ENCODE measurements around the gene UTS2R.
"Not testable (repeated sequence)": the region's sequence is repeated elsewhere in the genome, so short reads cannot be mapped to it uniquely, and the experiment has no call there.

Gene UTS2R

DNA sequence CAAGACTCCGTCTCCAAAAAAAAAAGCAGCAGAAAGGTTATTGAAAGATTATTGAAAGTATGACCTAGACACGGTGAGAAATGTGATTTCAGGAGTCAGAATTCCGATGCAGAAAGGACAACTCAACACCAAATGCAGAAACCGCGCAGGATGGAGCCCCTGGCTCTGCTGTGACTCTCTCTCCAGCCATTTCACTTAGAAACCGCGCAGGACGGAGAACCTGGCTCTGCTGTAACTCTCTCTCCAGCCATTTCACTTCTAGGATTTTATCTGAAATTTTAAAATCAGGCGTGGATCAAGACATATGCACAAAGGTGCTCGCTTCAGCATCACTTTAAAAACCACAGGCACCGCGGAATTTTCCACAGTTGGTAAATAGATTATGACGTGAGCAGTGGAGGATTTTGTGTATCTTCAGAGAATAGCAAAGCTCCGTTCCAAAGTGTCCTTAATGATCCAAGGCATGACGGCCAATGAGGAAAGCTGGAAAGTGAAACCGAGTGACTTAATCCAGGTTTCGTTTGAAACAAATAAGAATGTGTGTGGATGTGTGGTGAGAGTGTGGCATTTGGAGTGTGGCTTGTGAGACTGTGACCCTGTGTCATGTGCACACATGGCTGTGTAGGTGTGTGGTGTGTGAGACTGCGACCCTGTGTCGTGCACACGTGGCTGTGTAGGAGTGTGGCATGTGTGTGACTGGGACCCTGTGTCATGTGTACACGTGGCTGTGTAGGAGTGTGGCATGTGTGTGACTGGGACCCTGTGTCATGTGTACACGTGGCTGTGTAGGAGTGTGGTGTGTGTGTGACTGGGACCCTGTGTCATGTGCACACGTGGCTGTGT, 9.5 kb downstream of the UTS2R start:
- no peaks in the 10 kb centered on the region for H3K36me3 Mint-ChIP-seq (ENCODE audit: insufficient read depth)
- peaks cover 23 to 77% of the 10 kb centered on the region in 2 donors for H3K27me3 Mint-ChIP-seq
- H3K4me3 Mint-ChIP-seq = no peak overlapping the region
- no peaks in the 10 kb centered on the region for H3K9me3 Mint-ChIP-seq
- DNase-seq (no peak), ATAC-seq (replicated peaks) (no peak)
- peak overlapping the region in 1 of 2 donors; percentile 52 for H3K27ac Mint-ChIP-seq
- peaks cover 4 to 10% of the 10 kb centered on the region in 2 donors for H3K4me1 Mint-ChIP-seq (ENCODE audit: low read depth in 2 of 2)

DNA sequence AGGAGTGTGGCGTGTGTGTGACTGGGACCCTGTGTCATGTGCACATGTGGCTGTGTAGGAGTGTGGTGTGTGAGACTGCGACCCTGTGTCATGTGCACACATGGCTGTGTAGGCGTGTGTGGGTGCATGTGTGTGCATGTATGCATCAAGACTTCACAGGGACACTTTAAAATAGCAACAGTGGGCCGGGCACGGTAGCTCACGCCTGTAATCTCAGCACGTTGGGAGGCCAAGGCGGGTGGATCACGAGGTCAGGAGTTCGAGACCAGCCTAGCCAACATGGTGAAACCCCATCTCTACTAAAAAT, 10.1 kb downstream of the UTS2R start:
- not testable (repeated sequence) for H3K27ac Mint-ChIP-seq; H3K36me3 Mint-ChIP-seq (ENCODE audit: insufficient read depth); ATAC-seq (replicated peaks); H3K4me1 Mint-ChIP-seq (ENCODE audit: low read depth in 2 of 2); H3K9me3 Mint-ChIP-seq; DNase-seq; H3K4me3 Mint-ChIP-seq
- peaks cover 22 to 78% of the 10 kb centered on the region in 2 donors for H3K27me3 Mint-ChIP-seq

DNA sequence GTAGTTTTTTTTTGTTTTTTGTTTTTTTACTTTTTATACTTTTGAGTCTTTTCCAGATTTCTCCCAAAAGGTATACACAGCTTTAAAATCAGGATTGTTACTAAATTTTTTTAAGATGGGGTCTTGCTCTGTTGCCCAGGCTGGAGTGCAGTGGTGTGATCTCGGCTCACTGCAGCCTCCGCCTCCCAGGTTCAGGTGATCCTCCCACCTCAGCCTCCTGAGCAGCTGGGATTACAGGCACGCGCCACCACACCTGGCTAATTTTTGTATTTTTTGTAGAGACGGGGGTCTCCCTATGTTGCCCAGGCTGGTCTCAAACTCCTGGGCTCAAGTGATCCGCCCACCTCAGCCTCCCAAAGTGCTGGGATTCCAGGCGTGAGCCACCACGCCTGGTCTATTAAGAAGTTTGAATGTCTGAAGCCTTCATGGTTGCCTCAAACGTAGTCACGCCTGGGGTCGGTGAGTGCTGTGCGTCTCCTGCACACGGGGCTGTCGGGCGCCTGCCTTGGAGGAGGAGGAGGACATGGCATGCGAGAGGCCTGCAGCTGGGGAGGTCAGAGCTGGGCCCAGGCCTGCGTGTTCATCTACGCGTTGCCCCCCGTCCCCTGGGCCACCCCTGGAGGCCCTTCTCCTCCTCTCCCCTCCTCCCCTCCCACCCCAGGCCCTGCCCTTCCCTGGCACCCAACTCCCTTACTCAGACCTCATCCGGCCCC, 10.8 kb downstream of the UTS2R start:
- H3K4me3 Mint-ChIP-seq; DNase-seq; H3K9me3 Mint-ChIP-seq; H3K4me1 Mint-ChIP-seq (ENCODE audit: low read depth in 2 of 2); ATAC-seq (replicated peaks); H3K36me3 Mint-ChIP-seq (ENCODE audit: insufficient read depth); H3K27ac Mint-ChIP-seq: not testable (repeated sequence)
- H3K27me3 Mint-ChIP-seq = peaks cover 22 to 81% of the 10 kb centered on the region in 2 donors

DNA sequence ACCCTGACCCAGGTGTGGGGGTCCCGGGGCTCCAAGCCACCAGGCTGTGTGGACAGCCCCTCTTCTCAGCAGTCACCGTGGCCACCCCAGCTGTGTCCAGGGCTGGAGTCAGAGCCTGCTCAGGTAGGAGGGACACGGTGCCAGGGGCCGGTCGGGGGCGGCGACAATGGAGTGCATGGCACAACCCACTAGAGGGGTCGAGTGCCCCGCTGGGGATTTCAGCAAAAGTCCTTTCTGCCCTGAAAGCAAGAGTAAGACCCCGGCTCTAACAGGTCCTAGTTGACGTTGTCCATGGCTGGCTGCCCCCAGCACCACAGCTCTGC, 11.3 kb downstream of the UTS2R start:
- DNase-seq (no peak), ATAC-seq (replicated peaks) (no peak)
- H3K27ac Mint-ChIP-seq = no peak overlapping the region
- peaks cover 22 to 81% of the 10 kb centered on the region in 2 donors for H3K27me3 Mint-ChIP-seq
- H3K4me1 Mint-ChIP-seq (ENCODE audit: low read depth in 2 of 2) = peaks cover 4 to 10% of the 10 kb centered on the region in 2 donors
- no peaks in the 10 kb centered on the region for H3K9me3 Mint-ChIP-seq
- peaks cover 4% of the 10 kb centered on the region for H3K36me3 Mint-ChIP-seq (ENCODE audit: insufficient read depth)
- no peak overlapping the region for H3K4me3 Mint-ChIP-seq

DNA sequence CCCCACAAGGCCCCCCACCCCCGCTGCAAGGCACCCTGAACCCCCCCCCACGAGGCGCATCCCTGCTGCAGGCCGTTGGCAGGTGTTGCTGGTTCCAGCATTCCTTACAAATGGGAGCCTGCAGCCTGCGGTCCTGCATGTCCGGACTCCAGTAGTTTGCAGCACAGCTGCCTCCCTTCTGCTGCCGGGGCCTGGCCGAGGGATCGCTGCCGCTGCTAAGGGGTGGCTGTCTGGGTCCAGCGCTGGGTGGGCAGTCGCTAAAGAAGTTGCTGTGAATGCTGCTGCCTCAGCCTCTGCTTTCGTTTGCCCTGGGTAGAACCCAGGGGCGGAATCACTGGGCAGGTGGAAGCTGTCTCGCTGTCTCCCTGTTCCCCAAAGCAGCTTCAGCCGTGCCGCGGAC, 11.8 kb downstream of the UTS2R start:
- Mint-ChIP-seq H3K4me3 (no peak overlapping the region), H3K4me1 (ENCODE audit: low read depth in 2 of 2) (peaks cover 4 to 10% of the 10 kb centered on the region in 2 donors), H3K36me3 (ENCODE audit: insufficient read depth) (peaks cover 4% of the 10 kb centered on the region), H3K27me3 (peaks cover 21 to 80% of the 10 kb centered on the region in 2 donors), H3K9me3 (no peaks in the 10 kb centered on the region), H3K27ac (no peak overlapping the region)
- ATAC-seq (replicated peaks) = no peak
- DNase-seq = no peak

DNA sequence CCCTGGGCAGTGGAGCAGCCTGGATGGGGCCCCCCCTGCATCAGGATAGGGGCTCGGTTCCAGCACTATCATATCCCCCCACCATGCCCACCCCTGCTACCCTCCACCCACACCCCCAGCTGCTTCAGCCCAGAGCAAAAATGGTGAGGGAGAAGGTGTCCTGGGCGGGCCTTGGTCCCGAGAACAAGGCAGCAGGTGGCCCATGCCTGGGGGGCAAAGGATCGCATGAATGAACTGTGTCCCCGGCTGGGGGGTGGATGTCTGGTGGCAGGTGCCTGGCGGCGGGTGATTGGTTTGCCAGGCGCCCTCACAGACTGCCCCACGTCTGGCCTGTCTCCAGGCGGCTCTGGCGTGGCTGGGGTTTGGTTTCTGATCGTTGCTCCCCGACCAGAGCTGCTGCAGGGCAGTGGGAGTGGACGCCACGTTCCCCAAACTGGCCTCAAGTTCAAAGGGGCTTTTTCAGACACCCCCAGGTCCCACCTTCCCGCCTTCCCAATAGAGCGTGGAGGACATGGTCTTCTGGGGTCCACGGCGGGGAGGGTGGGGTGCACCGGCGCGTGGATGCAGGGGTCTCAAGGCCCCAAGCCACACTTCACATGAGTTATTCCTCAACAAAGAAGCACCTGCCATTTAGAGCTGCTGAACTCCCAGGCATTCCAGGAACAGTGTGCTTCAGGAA, 12.6 kb downstream of the UTS2R start:
- H3K9me3 Mint-ChIP-seq = no peaks in the 10 kb centered on the region
- H3K27me3 Mint-ChIP-seq = peaks cover 15 to 72% of the 10 kb centered on the region in 2 donors
- no peak overlapping the region for H3K27ac Mint-ChIP-seq
- no peak for ATAC-seq (replicated peaks)
- no peak for DNase-seq
- peaks cover 2 to 10% of the 10 kb centered on the region in 2 donors for H3K4me1 Mint-ChIP-seq (ENCODE audit: low read depth in 2 of 2)
- H3K36me3 Mint-ChIP-seq (ENCODE audit: insufficient read depth) = peaks cover 4% of the 10 kb centered on the region
- no peak overlapping the region for H3K4me3 Mint-ChIP-seq

DNA sequence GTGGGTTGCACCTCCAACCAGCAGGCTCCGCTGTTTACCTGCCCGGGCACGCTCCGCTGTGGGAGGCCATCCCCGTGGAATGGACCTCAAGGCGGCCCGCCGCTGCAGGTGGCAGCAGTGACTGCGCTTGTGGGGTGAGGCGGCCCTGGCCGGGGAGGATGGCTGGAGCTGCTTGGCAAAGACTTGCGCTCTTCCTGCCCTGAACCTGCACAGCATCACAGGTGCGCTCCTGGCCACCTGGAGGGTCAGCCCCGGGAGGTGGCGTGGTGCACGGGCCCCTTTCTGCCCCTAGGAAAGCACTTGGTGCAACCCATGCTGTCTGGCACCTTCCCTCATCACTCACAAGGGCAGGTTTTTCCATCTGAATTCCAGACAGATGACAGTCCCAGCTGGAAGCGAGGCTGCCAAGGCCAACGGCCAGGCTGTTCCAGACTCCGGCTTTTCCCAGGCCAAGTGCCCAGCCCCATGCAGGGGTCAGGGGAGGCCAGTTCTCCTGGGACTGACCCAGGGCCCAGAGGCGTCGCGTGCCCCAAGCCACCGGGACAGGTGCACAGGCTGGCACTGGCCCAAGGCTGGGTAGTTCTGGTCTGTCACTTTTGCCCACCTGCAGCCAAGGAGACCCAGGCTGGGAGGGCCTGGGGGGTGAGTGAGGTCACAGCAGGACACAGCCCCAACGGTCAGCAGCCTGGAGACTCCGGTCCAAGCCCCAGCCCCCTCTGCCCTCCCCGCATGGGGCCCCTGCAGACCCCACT, 13.3 kb downstream of the UTS2R start:
- H3K4me1 Mint-ChIP-seq (ENCODE audit: low read depth in 2 of 2) = peaks cover 2 to 8% of the 10 kb centered on the region in 2 donors
- no peak overlapping the region for H3K27ac Mint-ChIP-seq
- ATAC-seq (replicated peaks) (no peak), DNase-seq (no peak)
- H3K4me3 Mint-ChIP-seq = no peak overlapping the region
- H3K27me3 Mint-ChIP-seq = peaks cover 11 to 65% of the 10 kb centered on the region in 2 donors
- H3K9me3 Mint-ChIP-seq = no peaks in the 10 kb centered on the region
- H3K36me3 Mint-ChIP-seq (ENCODE audit: insufficient read depth) = peaks cover 4% of the 10 kb centered on the region

DNA sequence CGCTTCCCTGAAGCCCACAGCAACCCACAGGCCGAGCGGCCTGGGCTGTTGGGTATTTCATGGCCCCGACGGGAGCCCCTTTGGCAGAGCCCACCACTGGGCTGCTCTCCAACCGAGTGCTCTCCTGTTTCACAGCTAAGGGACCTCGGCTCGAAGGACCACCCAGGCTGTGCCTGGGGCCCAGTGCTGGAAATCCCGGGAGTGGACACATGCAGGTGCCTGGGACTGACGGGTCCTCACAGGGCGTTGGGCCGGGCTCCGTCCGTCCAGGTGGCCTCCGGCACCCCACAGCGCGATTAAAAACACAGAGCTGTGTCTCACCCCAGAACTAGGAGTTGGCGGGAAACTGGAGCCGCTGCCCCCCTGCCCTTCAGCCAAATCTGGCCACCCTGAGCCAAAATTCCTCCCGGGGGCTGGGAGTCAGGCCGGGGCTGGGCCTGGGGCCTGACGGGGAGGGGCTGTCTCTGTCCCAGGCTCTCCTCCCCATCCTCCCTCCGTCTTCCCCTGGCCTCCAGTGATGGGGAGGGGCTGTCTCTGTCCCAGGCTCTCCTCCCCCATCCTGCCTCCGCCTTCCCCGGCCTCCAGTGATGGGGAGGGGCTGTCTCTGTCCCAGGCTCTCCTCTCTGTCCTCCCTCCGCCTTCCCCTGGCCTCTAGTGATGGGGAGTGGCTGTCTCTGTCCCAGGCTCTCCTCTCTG, 14.1 kb downstream of the UTS2R start:
- ATAC-seq (replicated peaks) (no peak), DNase-seq (no peak)
- peaks cover 3 to 57% of the 10 kb centered on the region in 2 donors for H3K27me3 Mint-ChIP-seq
- peaks cover 4% of the 10 kb centered on the region for H3K36me3 Mint-ChIP-seq (ENCODE audit: insufficient read depth)
- H3K27ac Mint-ChIP-seq = no peak overlapping the region
- no peak overlapping the region for H3K4me3 Mint-ChIP-seq
- H3K9me3 Mint-ChIP-seq = no peaks in the 10 kb centered on the region
- H3K4me1 Mint-ChIP-seq (ENCODE audit: low read depth in 2 of 2) = peaks cover 2 to 5% of the 10 kb centered on the region in 2 donors

DNA sequence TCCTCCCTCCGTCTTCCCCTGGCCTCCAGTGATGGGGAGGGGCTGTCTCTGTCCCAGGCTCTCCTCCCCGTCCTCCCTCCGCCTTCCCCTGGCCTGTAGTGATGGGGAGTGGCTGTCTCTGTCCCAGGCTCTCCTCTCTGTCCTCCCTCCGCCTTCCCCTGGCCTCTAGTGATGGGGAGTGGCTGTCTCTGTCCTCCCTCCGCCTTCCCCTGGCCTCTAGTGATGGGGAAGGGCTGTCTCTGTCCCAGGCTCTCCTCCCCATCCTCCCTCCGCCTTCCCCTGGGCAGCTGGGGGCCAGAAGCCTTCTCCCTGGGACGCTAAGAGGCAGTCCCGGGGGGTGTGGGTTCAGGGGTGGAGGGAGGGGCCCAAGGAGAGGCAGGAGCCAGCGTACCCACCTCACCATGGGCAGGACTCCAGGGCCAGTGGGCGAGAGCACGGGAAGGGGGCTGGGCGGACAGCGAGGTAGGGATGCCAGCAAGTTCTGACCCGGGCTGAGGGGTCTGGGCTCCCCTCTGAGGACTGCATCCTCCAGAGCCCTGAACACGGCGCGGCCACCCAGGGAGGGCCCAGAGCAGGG, 14.8 kb downstream of the UTS2R start:
- Mint-ChIP-seq H3K4me3 (no peak overlapping the region), H3K36me3 (ENCODE audit: insufficient read depth) (peaks cover 4% of the 10 kb centered on the region), H3K9me3 (no peaks in the 10 kb centered on the region), H3K4me1 (ENCODE audit: low read depth in 2 of 2) (peaks cover 0 to under 1% of the 10 kb centered on the region in 2 donors), H3K27ac (no peak overlapping the region), H3K27me3 (peaks cover 0 to 51% of the 10 kb centered on the region in 2 donors)
- DNase-seq (no peak), ATAC-seq (replicated peaks) (no peak)

DNA sequence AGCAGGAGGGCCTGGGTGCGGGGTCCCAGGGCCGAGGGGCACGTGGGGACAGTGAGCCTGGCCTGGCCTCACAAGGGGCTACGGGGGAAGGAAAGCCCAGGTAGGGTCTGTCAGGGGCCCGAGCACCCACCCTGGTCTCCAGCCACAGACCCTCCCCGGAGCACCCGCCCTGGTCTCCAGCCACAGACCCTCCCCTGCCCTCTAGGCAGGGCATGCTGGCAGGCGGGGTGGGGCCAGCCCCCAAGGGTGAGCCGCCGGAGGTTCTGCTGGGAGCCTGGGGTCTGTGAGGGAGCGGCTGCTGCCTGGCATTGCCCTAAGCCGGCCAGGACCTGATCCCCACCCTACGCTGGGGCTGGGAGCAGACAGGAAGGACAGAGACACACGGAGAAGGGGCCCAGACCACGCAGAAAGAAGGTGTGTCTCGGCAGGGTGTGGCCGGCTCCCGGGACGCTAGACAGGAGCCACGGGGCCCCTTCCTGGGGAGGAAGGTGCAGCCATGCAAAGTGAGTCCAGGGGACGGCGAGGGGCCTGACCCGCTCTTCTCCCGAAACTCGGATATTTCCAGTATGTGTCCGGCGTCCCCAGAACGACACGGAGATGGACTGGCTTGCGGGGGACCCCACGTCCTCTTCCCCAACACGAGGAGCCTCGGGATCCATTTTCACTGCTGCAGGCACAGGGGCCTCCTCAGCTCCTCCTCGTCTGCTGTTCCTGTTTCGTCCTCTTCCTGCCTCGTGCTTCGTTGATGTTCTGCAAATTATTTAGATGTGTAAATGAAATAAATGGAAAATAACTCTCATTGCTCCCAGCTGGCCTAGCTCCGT, 15.5 kb downstream of the UTS2R start:
- Mint-ChIP-seq H3K4me1 (ENCODE audit: low read depth in 2 of 2) (no peaks in the 10 kb centered on the region), H3K36me3 (ENCODE audit: insufficient read depth) (peaks cover 4% of the 10 kb centered on the region), H3K27me3 (peaks cover 0 to 47% of the 10 kb centered on the region in 2 donors), H3K4me3 (no peak overlapping the region), H3K9me3 (no peaks in the 10 kb centered on the region), H3K27ac (no peak overlapping the region)
- no peak for DNase-seq
- no peak for ATAC-seq (replicated peaks)

DNA sequence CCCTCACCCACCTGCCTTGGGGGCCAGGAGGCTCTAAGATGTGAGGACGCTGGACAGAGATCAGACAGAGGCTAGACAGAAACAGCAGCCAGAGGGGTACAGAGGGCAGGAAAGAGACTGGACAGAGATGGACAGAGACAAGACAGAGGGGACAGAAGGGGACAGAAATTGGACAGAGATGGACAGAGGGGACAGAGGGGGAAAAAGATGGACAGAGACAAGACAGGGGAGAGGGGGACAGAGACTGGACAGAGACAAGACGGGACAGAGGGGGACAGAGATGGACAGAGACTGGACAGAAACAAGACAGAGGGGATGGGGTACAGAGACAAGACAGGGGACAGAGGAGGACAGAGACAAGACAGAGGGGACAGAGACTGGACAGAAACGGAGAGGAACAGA, 16.1 kb downstream of the UTS2R start:
- H3K27me3 Mint-ChIP-seq = peaks cover 0 to 46% of the 10 kb centered on the region in 2 donors
- no peaks in the 10 kb centered on the region for H3K9me3 Mint-ChIP-seq
- DNase-seq (no peak), ATAC-seq (replicated peaks) (no peak)
- peaks cover 7% of the 10 kb centered on the region for H3K36me3 Mint-ChIP-seq (ENCODE audit: insufficient read depth)
- no peak overlapping the region for H3K27ac Mint-ChIP-seq
- H3K4me3 Mint-ChIP-seq = no peak overlapping the region
- H3K4me1 Mint-ChIP-seq (ENCODE audit: low read depth in 2 of 2) = no peaks in the 10 kb centered on the region
